HepG2 (cell line): ENCODE results near the gene CPM. TPM values are rescaled to one million over a fixed set of nuclear protein-coding genes. Genes with fewer than 3 reads are reported as not detected.

Experiments
- ATAC-seq: fragments of 200-7000 bp; cut with Tn5 transposase; 3 replicates; pipeline ENCODE4 v1.9.1; 2020; ENCODE audit warnings: mild to moderate bottlenecking, moderate library complexity
- BruUV-seq: library from RNA; stranded (reverse); fragments of 400-500 nt; replicated peaks from 2 replicates; lab custom pipeline; 2021; lab: Mats Ljungman, UMichigan
- CTCF ChIA-PET: fragments of 300-600 bp; formaldehyde crosslinking; extraction: SDS; loops from one replicate; lab custom pipeline; 2021; ENCODE audit warnings: low total read pairs, inconsistent platforms, low intra/inter-chr PET ratio; lab: Yijun Ruan, JAX
- POLR2A ChIA-PET: fragments of 350-600 bp; sonication (Branson Sonifier 250); formaldehyde crosslinking; loops from one replicate; lab custom pipeline; 2020; ENCODE audit warnings: antibody characterized with exemption, inconsistent platforms; lab: Yijun Ruan, JAX
- DNase-seq: peaks from one replicate; pipeline ENCODE4 v3.0.0-alpha.2; 2015; ENCODE audit warnings: low spot score
- FAIRE-seq: peaks from 3 replicates; lab custom pipeline; 2011; peaks lifted over from hg19 to GRCh38; lab: Jason Lieb, UNC
- H2AFZ ChIP-seq: one replicate; pipeline ENCODE4 v1.6.1; 2011; ENCODE audit warnings: low read length, inconsistent platforms
- H3K27ac ChIP-seq: fragments of 300-600 bp; 3 replicates; pipeline ENCODE4 v1.8.0; 2011; ENCODE audit warnings: mixed run types, mild to moderate bottlenecking, mixed read lengths, low read length, inconsistent platforms; ENCODE audit not compliant: insufficient read depth; ENCODE audit errors: extremely low read length
- H3K27me3 ChIP-seq, 2 experiments: fragments of 200-600 bp in 1 of 2; 2 replicates in 1 of 2; 3 replicates in 1 of 2; pipeline versions ENCODE4 v1.6.0 to v1.8.0; 2011; ENCODE audit warnings: low read length in 2 of 2, mild to moderate bottlenecking in 2 of 2, moderate library complexity in 2 of 2, inconsistent platforms in 1 of 2; ENCODE audit not compliant: insufficient read depth in 2 of 2, control insufficient read depth in 1 of 2
- H3K36me3 ChIP-seq, 2 experiments: fragments of 200-600 bp in 1 of 2; replicated peaks in 1 of 2; 2 replicates in 1 of 2; 3 replicates in 1 of 2; pipeline versions ENCODE4 v1.5.1 to v1.8.0; 2011; ENCODE audit warnings: low read length in 2 of 2, inconsistent platforms in 1 of 2; ENCODE audit not compliant: insufficient read depth in 2 of 2, control insufficient read depth in 1 of 2
- H3K4me1 ChIP-seq: 2 replicates; pipeline ENCODE4 v1.5.1; 2012; ENCODE audit warnings: low read length, inconsistent platforms; ENCODE audit not compliant: insufficient read depth
- H3K4me2 ChIP-seq: 2 replicates; pipeline ENCODE4 v1.6.0; 2011; ENCODE audit warnings: low read depth, low read length, inconsistent platforms
- H3K4me3 ChIP-seq, 3 experiments: fragments of 200-600 bp in 1 of 3; sonication (generic), shearing (Covaris generic) in 1 of 3; replicated peaks in 1 of 3; 2 replicates each; pipeline ENCODE4 v1.5.1; 2011 to 2016; ENCODE audit warnings: low read length in 3 of 3, inconsistent platforms in 2 of 3, low read depth in 2 of 3, mild to moderate bottlenecking in 2 of 3, control low read depth in 1 of 3, mixed read lengths in 1 of 3; ENCODE audit not compliant: insufficient read depth in 1 of 3
- H3K79me2 ChIP-seq: one replicate; pipeline ENCODE4 v1.6.1; 2011; ENCODE audit warnings: low read length, inconsistent platforms; ENCODE audit not compliant: insufficient read depth
- H3K9ac ChIP-seq: 2 replicates; pipeline ENCODE4 v1.6.0; 2011; ENCODE audit warnings: mild to moderate bottlenecking, low read depth, low read length, inconsistent platforms; ENCODE audit not compliant: insufficient read depth
- H3K9me3 ChIP-seq: 2 replicates; pipeline ENCODE4 v1.5.1; 2012; ENCODE audit warnings: mild to moderate bottlenecking, low read length
- H4K20me1 ChIP-seq: 2 replicates; pipeline ENCODE4 v1.6.0; 2011; ENCODE audit warnings: inconsistent platforms, mild to moderate bottlenecking, low read length, moderate library complexity; ENCODE audit not compliant: insufficient read depth
- CENPT ChIP-seq: sonication (generic); formaldehyde crosslinking; IDR thresholded peaks from 2 replicates; pipeline ENCODE4 v1.8.0; 2022; ENCODE audit warnings: low read depth, mild to moderate bottlenecking, moderate library complexity, missing genetic modification reagents
- MBNL3 ChIP-seq: fragments of 250-450 bp; sonication (Bioruptor Pico); conservative IDR thresholded peaks from 2 replicates; pipeline ENCODE4 v1.8.0; 2022; ENCODE audit warnings: mild to moderate bottlenecking, inconsistent platforms
- MED1 ChIP-seq: sonication (generic); formaldehyde crosslinking; IDR thresholded peaks from 2 replicates; pipeline ENCODE4 v1.4.0; 2020; ENCODE audit warnings: missing genetic modification reagents
- MZF1 ChIP-seq: sonication (generic); formaldehyde crosslinking; IDR thresholded peaks from 2 replicates; pipeline ENCODE4 v1.8.1; 2023; ENCODE audit warnings: mild to moderate bottlenecking, missing genetic modification reagents, borderline replicate concordance
- SMARCC2 ChIP-seq: fragments of 450-650 bp; IDR thresholded peaks from 2 replicates; pipeline ENCODE4 v1.6.1; 2017; ENCODE audit warnings: antibody characterized with exemption, mild to moderate bottlenecking
- WGBS: methylation state at CpG from one replicate; pipeline ENCODE4 v1.1.6; 2017; ENCODE audit warnings: low lambda C conversion rate; 5-methylcytosine and 5-hydroxymethylcytosine counted together
- in situ Hi-C: cut with HindIII; loops from 2 replicates; pipeline ENCODE4 v1.10.0; 2017; ENCODE audit warnings: low pct_unique_long_range_greater_than_20kb; ENCODE audit not compliant: extremely low pct_ligation_motif_present
- intact Hi-C: fragments of 100-400 bp; cut with micrococcal nuclease; formaldehyde crosslinking; loops from one replicate; pipeline ENCODE4 v1.10.0; 2022; ENCODE audit not compliant: unreplicated experiment
- polyA plus RNA-seq, 8 experiments: library from polyadenylated mRNA; depleted of rRNA in 3 of 8; stranded (reverse) in 7 of 8; unstranded in 1 of 8; fragments of >200 nt; fragmentation: Illumina TruSeq in 4 of 8; extraction: Trizol in 4 of 8; gene quantifications; 2 replicates each; pipeline versions ENCODE4 v1.2.1 to v1.2.3, GENCODE V29; 2011 to 2016; ENCODE audit warnings: low read depth in 4 of 8, missing spikeins in 1 of 8, mixed read lengths in 1 of 8; ENCODE audit not compliant: insufficient read depth in 1 of 8
- total RNA-seq, 5 experiments: library from RNA; depleted of rRNA; stranded (reverse); fragments of >200 nt; fragmentation: Illumina TruSeq; extraction: Trizol; gene quantifications; 2 replicates each; pipeline ENCODE4 v1.2.3, GENCODE V29; 2016; ENCODE audit warnings: low read depth in 1 of 5
- TF ChIP-seq, protein P1 (sequence below): sonication (generic); formaldehyde crosslinking; IDR thresholded peaks from 2 replicates; pipeline ENCODE4 v1.4.0; 2020; ENCODE audit warnings: missing genetic modification reagents

Gene CPM
- total and polyA plus RNA-seq, 2 of the 13 experiments (the other 11 are each of a cell fraction or from before 2014, with no cell fraction given), result not detected

DNA sequence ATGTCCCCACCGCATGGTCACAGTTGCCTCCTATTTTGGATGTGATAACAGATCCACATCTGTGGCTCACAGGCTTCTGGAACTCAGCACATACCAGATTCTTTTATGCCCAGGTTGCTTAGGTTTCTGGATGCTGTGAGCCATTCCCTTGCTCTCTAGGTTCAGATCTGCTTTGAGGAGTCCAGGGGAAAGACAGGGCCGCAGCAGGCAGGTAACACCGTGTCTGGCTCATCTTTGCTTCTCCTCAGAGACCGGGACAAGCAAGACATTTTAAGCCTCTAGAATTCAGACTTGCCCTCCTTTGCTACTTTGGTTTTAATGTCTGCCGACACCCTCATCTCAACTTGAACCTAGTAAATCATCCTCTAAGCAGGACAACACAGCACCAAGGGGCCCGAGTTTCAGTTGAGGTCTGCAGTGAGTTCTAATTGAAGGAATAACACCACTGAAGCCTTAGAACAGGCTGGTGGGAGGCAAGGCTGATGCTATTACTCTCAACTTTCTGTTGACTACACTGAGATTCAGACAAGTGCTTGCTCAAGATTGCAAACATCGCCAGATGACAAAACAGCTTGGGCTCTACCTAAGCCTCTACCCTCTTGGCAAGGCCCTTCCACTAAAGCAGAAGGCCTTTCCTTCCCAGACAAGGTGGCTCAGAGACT lies 69.7 kb downstream of the CPM start:
- Histone ChIP-seq H3K27me3 (peaks cover 0 to 2% of the 10 kb centered on the region in 2 experiments; a peak in 1 of 5 replicates), H3K27ac (no peak overlapping the region), H3K4me1 (no peaks in the 10 kb centered on the region), H4K20me1 (no peaks in the 10 kb centered on the region), H3K4me3 (no peak overlapping the region), H3K9ac (no peak overlapping the region), H2AFZ (no peak overlapping the region), H3K9me3 (no peaks in the 10 kb centered on the region), H3K4me2 (no peak overlapping the region), H3K36me3 (no peaks in the 10 kb centered on the region), H3K79me2 (no peaks in the 10 kb centered on the region)
- intact Hi-C loops (loop anchor here (5.0 kb wide), 1 partner anchor 294 kb away; no protein-coding TSS in a partner anchor), in situ Hi-C loops (no loop called here)
- 34% methylated on average over 6 of the region's 7 CpGs for WGBS
- CTCF ChIA-PET, result interaction anchor here (2.4 kb wide), 1 partner anchor 207 kb away, joined by 15 read pairs; no protein-coding TSS in a partner anchor
- no peak for TF ChIP-seq MZF1 (CRISPR knock-in tag)
- ATAC-seq (peak; percentile 20; the same call in 2 of the 3 replicates), FAIRE-seq (no peak), DNase-seq (no peak)
- POLR2A ChIA-PET, result no interaction called here
- no TSS peak for BruUV-seq

DNA sequence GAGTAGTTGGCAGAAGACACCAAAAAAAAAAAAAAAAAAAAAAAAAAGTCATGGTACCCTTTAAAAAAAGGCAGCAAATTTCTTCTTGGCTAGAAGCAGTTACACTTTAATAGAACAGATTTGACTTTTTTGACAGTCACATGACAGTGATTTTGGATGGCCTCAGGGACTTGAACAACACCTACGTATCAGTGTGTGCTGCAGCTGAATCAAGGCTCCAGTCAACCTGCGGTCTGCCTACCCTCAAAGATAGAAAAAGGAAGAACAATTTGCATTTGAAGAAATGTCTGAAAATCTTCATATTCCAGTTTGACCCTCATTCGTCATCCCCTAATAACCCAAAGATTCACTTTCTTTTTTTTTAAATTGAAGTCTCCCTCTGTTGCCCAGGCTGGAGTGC lies 71.1 kb downstream of the CPM start:
- CTCF ChIA-PET, result no interaction called here
- Histone ChIP-seq H4K20me1 (no peaks in the 10 kb centered on the region), H2AFZ (no peak overlapping the region), H3K9me3 (no peaks in the 10 kb centered on the region), H3K79me2 (no peaks in the 10 kb centered on the region), H3K9ac (no peak overlapping the region), H3K4me3 (no peak overlapping the region), H3K27ac (no peak overlapping the region), H3K4me1 (no peaks in the 10 kb centered on the region), H3K36me3 (no peaks in the 10 kb centered on the region), H3K4me2 (no peak overlapping the region), H3K27me3 (no peaks in the 10 kb centered on the region; a peak in 1 of 5 replicates)
- DNase-seq (no peak), ATAC-seq (no peak), FAIRE-seq (no peak)
- WGBS, result 54% methylated on average over 3 of the region's 3 CpGs
- no TSS peak for BruUV-seq
- POLR2A ChIA-PET, result no interaction called here
- intact Hi-C loops, result loop anchor here (5.0 kb wide), 1 partner anchor 295 kb away; no protein-coding TSS in a partner anchor
- in situ Hi-C loops, result no loop called here
- TF ChIP-seq MBNL3, result no peak
- TF ChIP-seq SMARCC2, result no peak
- no peak for TF ChIP-seq MED1 (CRISPR knock-in tag)
- TF ChIP-seq CENPT (CRISPR knock-in tag), result no peak
- TF ChIP-seq, protein P1, sequence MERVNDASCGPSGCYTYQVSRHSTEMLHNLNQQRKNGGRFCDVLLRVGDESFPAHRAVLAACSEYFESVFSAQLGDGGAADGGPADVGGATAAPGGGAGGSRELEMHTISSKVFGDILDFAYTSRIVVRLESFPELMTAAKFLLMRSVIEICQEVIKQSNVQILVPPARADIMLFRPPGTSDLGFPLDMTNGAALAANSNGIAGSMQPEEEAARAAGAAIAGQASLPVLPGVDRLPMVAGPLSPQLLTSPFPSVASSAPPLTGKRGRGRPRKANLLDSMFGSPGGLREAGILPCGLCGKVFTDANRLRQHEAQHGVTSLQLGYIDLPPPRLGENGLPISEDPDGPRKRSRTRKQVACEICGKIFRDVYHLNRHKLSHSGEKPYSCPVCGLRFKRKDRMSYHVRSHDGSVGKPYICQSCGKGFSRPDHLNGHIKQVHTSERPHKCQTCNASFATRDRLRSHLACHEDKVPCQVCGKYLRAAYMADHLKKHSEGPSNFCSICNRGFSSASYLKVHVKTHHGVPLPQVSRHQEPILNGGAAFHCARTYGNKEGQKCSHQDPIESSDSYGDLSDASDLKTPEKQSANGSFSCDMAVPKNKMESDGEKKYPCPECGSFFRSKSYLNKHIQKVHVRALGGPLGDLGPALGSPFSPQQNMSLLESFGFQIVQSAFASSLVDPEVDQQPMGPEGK (CRISPR knock-in tag), result no peak
